ENCODE data around the gene SHC3. TPM values are rescaled to one million over a fixed set of nuclear protein-coding genes. Genes with fewer than 3 reads are reported as not detected.

Gene SHC3
- total RNA-seq, 1 donor from 2014 or later = 17.7 TPM

GRCh38 chr9:89186960-89187359 lies 8.3 kb upstream of the SHC3 start:
- H3K4me3 Mint-ChIP-seq = no peak overlapping the region
- no peaks in the 10 kb centered on the region for H3K36me3 Mint-ChIP-seq (ENCODE audit: low read depth)
- TF ChIP-seq CTCF (conservative IDR thresholded peaks at IDR 0.05) = no peak
- H3K4me1 Mint-ChIP-seq = peaks cover 15% of the 10 kb centered on the region
- DNase-seq (ENCODE audit: low read depth, low spot score) = no peak
- no peaks in the 10 kb centered on the region for H3K27me3 Mint-ChIP-seq (ENCODE audit: low read depth)
- H3K27ac Mint-ChIP-seq (ENCODE audit: unreplicated experiment) = no peak overlapping the region
- no peaks in the 10 kb centered on the region for H3K9me3 Mint-ChIP-seq

- DNase-seq (ENCODE audit: low read depth, low spot score) = peak; percentile 42
- Mint-ChIP-seq H3K36me3 (ENCODE audit: low read depth) (no peaks in the 10 kb centered on the region), H3K27ac (ENCODE audit: unreplicated experiment) (no peak overlapping the region), H3K9me3 (no peaks in the 10 kb centered on the region), H3K27me3 (ENCODE audit: low read depth) (no peaks in the 10 kb centered on the region), H3K4me3 (no peak overlapping the region), H3K4me1 (peaks cover 22% of the 10 kb centered on the region)
- TF ChIP-seq CTCF (conservative IDR thresholded peaks at IDR 0.05) = no peak
These were observed 7.4 kb upstream of the SHC3 start for GRCh38 chr9:89185980-89186379.

- no peak for DNase-seq (ENCODE audit: low read depth, low spot score)
- H3K36me3 Mint-ChIP-seq (ENCODE audit: low read depth) = no peaks in the 10 kb centered on the region
- H3K27ac Mint-ChIP-seq (ENCODE audit: unreplicated experiment) = no peak overlapping the region
- H3K27me3 Mint-ChIP-seq (ENCODE audit: low read depth) = no peaks in the 10 kb centered on the region
- TF ChIP-seq CTCF (conservative IDR thresholded peaks at IDR 0.05) = no peak
- H3K9me3 Mint-ChIP-seq = no peaks in the 10 kb centered on the region
- H3K4me1 Mint-ChIP-seq = peaks cover 47% of the 10 kb centered on the region
- H3K4me3 Mint-ChIP-seq = no peak overlapping the region
These were observed 4.5 kb upstream of the SHC3 start for GRCh38 chr9:89183146-89183545.

- DNase-seq (ENCODE audit: low read depth, low spot score) = no peak
- no peak overlapping the region for H3K4me3 Mint-ChIP-seq
- peaks cover 47% of the 10 kb centered on the region for H3K4me1 Mint-ChIP-seq
- H3K36me3 Mint-ChIP-seq (ENCODE audit: low read depth) = no peaks in the 10 kb centered on the region
- no peaks in the 10 kb centered on the region for H3K9me3 Mint-ChIP-seq
- no peak for TF ChIP-seq CTCF (conservative IDR thresholded peaks at IDR 0.05)
- no peak overlapping the region for H3K27ac Mint-ChIP-seq (ENCODE audit: unreplicated experiment)
- no peaks in the 10 kb centered on the region for H3K27me3 Mint-ChIP-seq (ENCODE audit: low read depth)
These were observed 3.8 kb upstream of the SHC3 start for GRCh38 chr9:89182369-89182768.

- DNase-seq (ENCODE audit: low read depth, low spot score) = peak; percentile 77
- Mint-ChIP-seq H3K4me1 (peaks cover 58% of the 10 kb centered on the region), H3K36me3 (ENCODE audit: low read depth) (no peaks in the 10 kb centered on the region), H3K9me3 (no peaks in the 10 kb centered on the region), H3K27ac (ENCODE audit: unreplicated experiment) (peak overlapping the region; percentile 97), H3K27me3 (ENCODE audit: low read depth) (no peaks in the 10 kb centered on the region), H3K4me3 (peak overlapping the region; percentile 88)
- TF ChIP-seq CTCF (conservative IDR thresholded peaks at IDR 0.05) = no peak
These were observed 1.5 kb upstream of the SHC3 start for GRCh38 chr9:89179895-89180734.

All from neural crest cell (in vitro differentiated cells).